K562 (cell line): ENCODE measurements around the gene ELOF1. TPM values are rescaled to one million over a fixed set of nuclear protein-coding genes. Genes with fewer than 3 reads are reported as not detected.
A peak's percentile ranks its signal among the peaks of the same experiment; 100 is the strongest.

Experiments used
- E2F4 ChIP-seq: sonication (generic); formaldehyde crosslinking; IDR thresholded peaks from 2 replicates; pipeline ENCODE4 v1.8.0; 2022; ENCODE audit warnings: mild to moderate bottlenecking, low read depth, missing genetic modification reagents
- ESRRB ChIP-seq: fragments of 250-450 bp; sonication (Bioruptor Pico); IDR thresholded peaks from 2 replicates; pipeline ENCODE4 v1.5.0; 2020; ENCODE audit warnings: mild to moderate bottlenecking, moderate library complexity, borderline replicate concordance
- HNRNPLL ChIP-seq: fragments of 200-400 bp; formaldehyde crosslinking; IDR thresholded peaks from 2 replicates; pipeline ENCODE4 v1.6.1; 2017; ENCODE audit warnings: low read length, low read depth, mild to moderate bottlenecking; ENCODE audit not compliant: poor library complexity, severe bottlenecking
- POLR2AphosphoS5 ChIP-seq: IDR thresholded peaks from 2 replicates; pipeline ENCODE4 v1.6.1; 2011; ENCODE audit warnings: mild to moderate bottlenecking, low read depth, low read length, moderate library complexity; ENCODE audit not compliant: control insufficient read depth, insufficient read depth
- POLR2B ChIP-seq: fragments of 450-650 bp; IDR thresholded peaks from 2 replicates; pipeline ENCODE4 v1.6.1; 2018; ENCODE audit warnings: low read depth; ENCODE audit not compliant: partially characterized antibody
- POLR2G ChIP-seq: fragments of 200-400 bp; formaldehyde crosslinking; IDR thresholded peaks from 2 replicates; pipeline ENCODE4 v1.6.1; 2017; ENCODE audit warnings: low read depth, mild to moderate bottlenecking, antibody characterized with exemption, low read length, moderate library complexity
- ZBTB11 ChIP-seq, 3 experiments: fragments of 200-800 bp in 1 of 3; fragments of 250-450 bp in 1 of 3; fragments of 450-650 bp in 1 of 3; sonication (Bioruptor Pico) in 1 of 3; sonication (Bioruptor generic) in 1 of 3; formaldehyde crosslinking in 1 of 3; IDR thresholded peaks; 2 replicates each; pipeline versions ENCODE4 v1.6.1 to v1.8.0; 2016 to 2022; ENCODE audit warnings: mild to moderate bottlenecking in 2 of 3, missing genetic modification characterization in 2 of 3, missing compliant biosample characterization in 1 of 3, moderate library complexity in 1 of 3
- ZNF79 ChIP-seq: fragments of 250-450 bp; sonication (Bioruptor Pico); IDR thresholded peaks from 2 replicates; pipeline ENCODE4 v1.4.0; 2020; ENCODE audit warnings: low read depth, mild to moderate bottlenecking, moderate library complexity
- polyA plus RNA-seq, 8 experiments: library from polyadenylated mRNA; depleted of rRNA in 4 of 8; stranded (reverse) in 5 of 8; unstranded in 3 of 8; fragments of >200 nt; fragmentation: Nextera tagmentation in 2 of 8; fragmentation: Illumina TruSeq in 1 of 8; extraction: Ambion mirVana in 2 of 8; extraction: Trizol in 1 of 8; gene quantifications; 2 replicates each; pipeline versions ENCODE4 v1.2.1 to v1.2.3, GENCODE V29; 2011 to 2014; ENCODE audit warnings: inconsistent platforms in 1 of 8, missing spikeins in 1 of 8
- total RNA-seq, 7 experiments: library from RNA; depleted of rRNA in 6 of 7; stranded (reverse); fragments of >200 nt in 6 of 7; fragmentation: Illumina TruSeq in 2 of 7; extraction: Trizol in 2 of 7; gene quantifications; 2 replicates each; pipeline versions ENCODE4 v1.2.1 to v1.2.3, GENCODE V29; 2011 to 2021; ENCODE audit warnings: low replicate concordance in 1 of 7
- TF ChIP-seq, protein P1 (sequence below): fragments of 450-650 bp; IDR thresholded peaks from 2 replicates; pipeline ENCODE4 v1.6.1; 2016; ENCODE audit warnings: antibody characterized with exemption
- TF ChIP-seq, protein P2 (sequence below): sonication (generic); formaldehyde crosslinking; IDR thresholded peaks from 2 replicates; pipeline ENCODE4 v1.8.0; 2022; ENCODE audit warnings: mild to moderate bottlenecking, missing genetic modification reagents

Gene ELOF1
- total and polyA plus RNA-seq, 9 of the 15 experiments (the other 6 are each of a cell fraction or from before 2014, with no cell fraction given), result 16.7 to 147 (median 74.2) TPM

DNA sequence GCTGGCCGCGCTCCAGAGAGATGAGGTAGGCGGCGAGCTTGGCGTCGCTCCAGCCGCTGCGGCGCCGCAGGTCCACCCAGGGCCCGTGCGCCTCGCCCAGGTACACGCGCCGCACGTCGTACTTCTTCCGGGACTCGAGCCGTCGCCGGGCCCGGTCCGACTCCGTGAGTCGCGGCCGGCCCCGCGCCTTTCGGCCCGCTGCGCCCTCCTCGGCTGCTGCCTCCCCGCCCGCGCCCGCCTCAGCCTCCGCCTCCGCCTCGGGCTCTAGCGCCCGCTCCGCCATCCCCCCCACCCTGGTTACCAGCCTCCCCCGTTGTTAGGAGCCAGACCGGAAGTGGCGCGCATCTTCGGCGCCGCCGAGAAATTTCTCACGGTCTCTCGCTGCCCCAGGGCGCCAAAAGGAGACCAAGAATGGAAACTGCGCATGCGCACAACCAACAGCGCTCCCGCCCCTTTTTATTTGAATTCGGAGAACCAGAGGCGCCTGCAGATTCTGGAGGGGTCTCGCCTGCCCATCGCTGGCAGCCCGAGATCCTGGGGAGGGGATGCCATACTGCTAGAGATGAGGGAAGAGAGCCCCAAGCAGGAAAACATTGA is 53.4 kb downstream of the ELOF1 start, which contains the start of gene ZNF653 (continued):
- TF ChIP-seq E2F4 (CRISPR knock-in tag), result no peak
- TF ChIP-seq POLR2AphosphoS5, result peak; percentile 46
- 0 out of 2 replicates have a peak, but pooled peaks have one; percentile 17 for TF ChIP-seq ZNF79 (CRISPR knock-in tag)
- TF ChIP-seq ZBTB11 (CRISPR knock-in tag; IDR thresholded peaks at IDR 0.05), result peak in 1 of 3 experiments; percentile 83; a peak in 2 of 6 replicates
- TF ChIP-seq ESRRB, result no peak
- TF ChIP-seq HNRNPLL, result peak; percentile 55
- TF ChIP-seq POLR2B, result peak; percentile 69
- TF ChIP-seq, protein P1, sequence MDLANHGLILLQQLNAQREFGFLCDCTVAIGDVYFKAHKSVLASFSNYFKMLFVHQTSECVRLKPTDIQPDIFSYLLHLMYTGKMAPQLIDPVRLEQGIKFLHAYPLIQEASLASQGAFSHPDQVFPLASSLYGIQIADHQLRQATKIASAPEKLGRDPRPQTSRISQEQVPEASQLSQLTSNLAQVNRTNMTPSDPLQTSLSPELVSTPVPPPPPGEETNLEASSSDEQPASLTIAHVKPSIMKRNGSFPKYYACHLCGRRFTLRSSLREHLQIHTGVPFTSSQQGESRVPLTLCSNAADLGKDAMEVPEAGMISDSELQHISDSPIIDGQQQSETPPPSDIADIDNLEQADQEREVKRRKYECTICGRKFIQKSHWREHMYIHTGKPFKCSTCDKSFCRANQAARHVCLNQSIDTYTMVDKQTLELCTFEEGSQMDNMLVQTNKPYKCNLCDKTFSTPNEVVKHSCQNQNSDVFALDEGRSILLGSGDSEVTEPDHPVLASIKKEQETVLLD, result peak; percentile 99
- TF ChIP-seq, protein P2, sequence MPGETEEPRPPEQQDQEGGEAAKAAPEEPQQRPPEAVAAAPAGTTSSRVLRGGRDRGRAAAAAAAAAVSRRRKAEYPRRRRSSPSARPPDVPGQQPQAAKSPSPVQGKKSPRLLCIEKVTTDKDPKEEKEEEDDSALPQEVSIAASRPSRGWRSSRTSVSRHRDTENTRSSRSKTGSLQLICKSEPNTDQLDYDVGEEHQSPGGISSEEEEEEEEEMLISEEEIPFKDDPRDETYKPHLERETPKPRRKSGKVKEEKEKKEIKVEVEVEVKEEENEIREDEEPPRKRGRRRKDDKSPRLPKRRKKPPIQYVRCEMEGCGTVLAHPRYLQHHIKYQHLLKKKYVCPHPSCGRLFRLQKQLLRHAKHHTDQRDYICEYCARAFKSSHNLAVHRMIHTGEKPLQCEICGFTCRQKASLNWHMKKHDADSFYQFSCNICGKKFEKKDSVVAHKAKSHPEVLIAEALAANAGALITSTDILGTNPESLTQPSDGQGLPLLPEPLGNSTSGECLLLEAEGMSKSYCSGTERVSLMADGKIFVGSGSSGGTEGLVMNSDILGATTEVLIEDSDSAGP (CRISPR knock-in tag), result no peak
- peak; percentile 82 for TF ChIP-seq POLR2G
